G401.6 (cell line): ENCODE measurements around the gene SFRP2.

Experiments
- FAIRE-seq: peaks from 2 replicates; lab custom pipeline; 2012; peaks lifted over from hg19 to GRCh38; lab: Jason Lieb, UNC

SFRP2 gene

GRCh38 chr4:153788413-153789276 lies at the start of gene SFRP2:
Gene SFRP2, minus strand, starts transcription at chr4:153789083. Its CDS starts 248 bp downstream, at chr4:153788835.
- FAIRE-seq: no peak

- no peak for FAIRE-seq
Measured at GRCh38 chr4:153838564-153838963, 49.7 kb upstream of the SFRP2 start.

- no peak for FAIRE-seq
Measured at GRCh38 chr4:153834901-153835300, 46.0 kb upstream of the SFRP2 start.

GRCh38 chr4:153832720-153833287 lies 43.9 kb upstream of the SFRP2 start:
- FAIRE-seq: no peak

- no peak for FAIRE-seq
Measured at GRCh38 chr4:153832054-153832453, 43.2 kb upstream of the SFRP2 start.

- no peak for FAIRE-seq
Measured at GRCh38 chr4:153831245-153831644, 42.4 kb upstream of the SFRP2 start.

- FAIRE-seq: no peak
Measured at GRCh38 chr4:153825691-153826090, 36.8 kb upstream of the SFRP2 start.

GRCh38 chr4:153825126-153825525 lies 36.2 kb upstream of the SFRP2 start:
- FAIRE-seq: no peak

- no peak for FAIRE-seq
Measured at GRCh38 chr4:153824501-153824900, 35.6 kb upstream of the SFRP2 start.

GRCh38 chr4:153823483-153823882 lies 34.6 kb upstream of the SFRP2 start:
- FAIRE-seq: no peak

- no peak for FAIRE-seq
Measured at GRCh38 chr4:153822316-153822715, 33.4 kb upstream of the SFRP2 start.

GRCh38 chr4:153817466-153817865 lies 28.6 kb upstream of the SFRP2 start:
- FAIRE-seq: no peak

- no peak for FAIRE-seq
Measured at GRCh38 chr4:153816542-153816941, 27.7 kb upstream of the SFRP2 start.

GRCh38 chr4:153814789-153815188 lies 25.9 kb upstream of the SFRP2 start:
- FAIRE-seq: no peak

- FAIRE-seq: no peak
Measured at GRCh38 chr4:153809916-153810810, 21.3 kb upstream of the SFRP2 start.

- no peak for FAIRE-seq
Measured at GRCh38 chr4:153809307-153809706, 20.4 kb upstream of the SFRP2 start.

GRCh38 chr4:153808175-153808574 lies 19.3 kb upstream of the SFRP2 start:
- no peak for FAIRE-seq

GRCh38 chr4:153806073-153806472 lies 17.2 kb upstream of the SFRP2 start:
- no peak for FAIRE-seq

GRCh38 chr4:153804722-153805121 lies 15.8 kb upstream of the SFRP2 start:
- FAIRE-seq: no peak

- FAIRE-seq: no peak
Measured at GRCh38 chr4:153799694-153800074, 10.8 kb upstream of the SFRP2 start.

GRCh38 chr4:153798901-153799693 lies 10.2 kb upstream of the SFRP2 start:
- no peak for FAIRE-seq

GRCh38 chr4:153798420-153798819 lies 9.5 kb upstream of the SFRP2 start:
- no peak for FAIRE-seq
